OCI-LY1 (cell line): ENCODE data around the gene EYS.

Experiments
- H2AFZ ChIP-seq: fragments of 200-600 bp; sonication (generic), shearing (Covaris generic); 2 replicates; pipeline ENCODE4 v1.6.0; 2014; ENCODE audit warnings: antibody characterized with exemption, mild to moderate bottlenecking, low read length
- H3F3A ChIP-seq: fragments of 200-600 bp; sonication (generic), shearing (Covaris generic); 2 replicates; pipeline ENCODE4 v1.6.0; 2014; ENCODE audit warnings: mild to moderate bottlenecking, antibody characterized with exemption, low read length, moderate library complexity; ENCODE audit not compliant: insufficient read depth
- H3K27ac ChIP-seq: fragments of 200-600 bp; sonication (generic); 2 replicates; pipeline ENCODE4 v1.5.1; 2014; ENCODE audit warnings: low read length, mixed run types, mild to moderate bottlenecking, low read depth; ENCODE audit not compliant: poor library complexity, severe bottlenecking
- H3K27me3 ChIP-seq: fragments of 200-600 bp; sonication (generic); 2 replicates; pipeline ENCODE4 v1.6.0; 2014; ENCODE audit warnings: antibody characterized with exemption, mild to moderate bottlenecking, low read length, moderate library complexity; ENCODE audit not compliant: insufficient read depth
- H3K36me3 ChIP-seq: fragments of 200-600 bp; sonication (generic); 2 replicates; pipeline ENCODE4 v1.6.1; 2014; ENCODE audit warnings: mild to moderate bottlenecking, antibody characterized with exemption, low read length, moderate library complexity, mixed read lengths; ENCODE audit not compliant: insufficient read depth
- H3K4me1 ChIP-seq: fragments of 200-600 bp; sonication (generic); 2 replicates; pipeline ENCODE4 v1.5.1; 2014; ENCODE audit warnings: mild to moderate bottlenecking, low read length, moderate library complexity; ENCODE audit not compliant: insufficient read depth, severe bottlenecking
- H3K4me2 ChIP-seq: fragments of 200-600 bp; sonication (generic), shearing (Covaris generic); 2 replicates; pipeline ENCODE4 v1.6.1; 2014; ENCODE audit warnings: low read length
- H3K4me3 ChIP-seq: fragments of 200-600 bp; sonication (generic); 2 replicates; pipeline ENCODE4 v1.5.1; 2014; ENCODE audit warnings: low read length, low read depth, mild to moderate bottlenecking, mixed read lengths; ENCODE audit not compliant: poor library complexity, severe bottlenecking
- H3K79me2 ChIP-seq: fragments of 200-600 bp; shearing (Covaris generic); 2 replicates; pipeline ENCODE4 v1.6.1; 2016; ENCODE audit warnings: mixed run types, low read length, mixed read lengths; ENCODE audit not compliant: insufficient read depth
- H3K9ac ChIP-seq: fragments of 200-600 bp; sonication (generic), shearing (Covaris generic); 2 replicates; pipeline ENCODE4 v1.6.1; 2014; ENCODE audit warnings: mild to moderate bottlenecking, low read length, mixed read lengths
- H3K9me2 ChIP-seq: fragments of 200-600 bp; sonication (generic), shearing (Covaris generic); 2 replicates; pipeline ENCODE4 v1.6.1; 2014; ENCODE audit warnings: low read depth, mild to moderate bottlenecking, low read length, mixed read lengths
- H3K9me3 ChIP-seq: fragments of 200-600 bp; shearing (Covaris generic); 2 replicates; pipeline ENCODE4 v1.6.1; 2014; ENCODE audit warnings: low read length, mixed read lengths
- H4K20me1 ChIP-seq: fragments of 200-600 bp; sonication (generic), shearing (Covaris generic); 2 replicates; pipeline ENCODE4 v1.6.0; 2016; ENCODE audit warnings: mild to moderate bottlenecking, low read length; ENCODE audit not compliant: insufficient read depth
- EZH2 ChIP-seq: fragments of 200-600 bp; sonication (generic), shearing (Covaris generic); IDR thresholded peaks from 2 replicates; pipeline ENCODE4 v1.8.0; 2017; ENCODE audit warnings: borderline replicate concordance, mixed run types, mild to moderate bottlenecking, antibody characterized with exemption, low read length, moderate library complexity, mixed read lengths
- TF ChIP-seq, protein P1 (sequence below): fragments of 200-600 bp; sonication (generic), shearing (Covaris generic); IDR thresholded peaks from 2 replicates; pipeline ENCODE4 v1.5.1; 2017; ENCODE audit warnings: mild to moderate bottlenecking, antibody characterized with exemption, low read length, moderate library complexity, mixed read lengths

Gene EYS

DNA sequence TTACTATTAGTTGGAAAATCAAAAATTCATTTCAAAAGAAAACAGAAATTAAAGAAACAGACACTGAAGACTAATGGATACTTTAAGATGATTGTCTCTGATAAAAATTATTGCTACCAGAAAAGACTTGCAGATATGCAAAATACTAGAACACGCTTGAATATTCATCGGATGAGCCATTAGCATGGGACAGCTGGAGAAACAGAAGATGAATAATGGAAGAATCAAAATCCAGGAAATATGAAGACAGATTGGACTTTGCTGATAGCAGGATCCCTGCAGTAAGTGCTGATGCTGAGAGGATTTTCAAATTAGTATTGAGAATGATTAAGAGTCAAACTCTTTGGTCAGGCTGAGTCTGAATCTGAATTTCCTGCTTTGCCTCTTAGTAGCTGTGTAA, 169.4 kb downstream of the EYS start:
- H3K79me2 ChIP-seq = no peaks in the 10 kb centered on the region
- H3K36me3 ChIP-seq = no peaks in the 10 kb centered on the region
- TF ChIP-seq EZH2 = no peak
- TF ChIP-seq, protein P1, sequence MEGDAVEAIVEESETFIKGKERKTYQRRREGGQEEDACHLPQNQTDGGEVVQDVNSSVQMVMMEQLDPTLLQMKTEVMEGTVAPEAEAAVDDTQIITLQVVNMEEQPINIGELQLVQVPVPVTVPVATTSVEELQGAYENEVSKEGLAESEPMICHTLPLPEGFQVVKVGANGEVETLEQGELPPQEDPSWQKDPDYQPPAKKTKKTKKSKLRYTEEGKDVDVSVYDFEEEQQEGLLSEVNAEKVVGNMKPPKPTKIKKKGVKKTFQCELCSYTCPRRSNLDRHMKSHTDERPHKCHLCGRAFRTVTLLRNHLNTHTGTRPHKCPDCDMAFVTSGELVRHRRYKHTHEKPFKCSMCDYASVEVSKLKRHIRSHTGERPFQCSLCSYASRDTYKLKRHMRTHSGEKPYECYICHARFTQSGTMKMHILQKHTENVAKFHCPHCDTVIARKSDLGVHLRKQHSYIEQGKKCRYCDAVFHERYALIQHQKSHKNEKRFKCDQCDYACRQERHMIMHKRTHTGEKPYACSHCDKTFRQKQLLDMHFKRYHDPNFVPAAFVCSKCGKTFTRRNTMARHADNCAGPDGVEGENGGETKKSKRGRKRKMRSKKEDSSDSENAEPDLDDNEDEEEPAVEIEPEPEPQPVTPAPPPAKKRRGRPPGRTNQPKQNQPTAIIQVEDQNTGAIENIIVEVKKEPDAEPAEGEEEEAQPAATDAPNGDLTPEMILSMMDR = no peak
- H3K4me1 ChIP-seq = no peaks in the 10 kb centered on the region
- no peak overlapping the region for H3K27ac ChIP-seq
- H3K9me2 ChIP-seq = no peaks in the 10 kb centered on the region
- no peaks in the 10 kb centered on the region for H3K27me3 ChIP-seq
- H3K4me2 ChIP-seq = no peak overlapping the region
- no peaks in the 10 kb centered on the region for H3F3A ChIP-seq
- H2AFZ ChIP-seq = no peak overlapping the region
- no peaks in the 10 kb centered on the region for H4K20me1 ChIP-seq
- no peak overlapping the region for H3K9ac ChIP-seq
- H3K9me3 ChIP-seq = no peaks in the 10 kb centered on the region
- no peak overlapping the region for H3K4me3 ChIP-seq

DNA sequence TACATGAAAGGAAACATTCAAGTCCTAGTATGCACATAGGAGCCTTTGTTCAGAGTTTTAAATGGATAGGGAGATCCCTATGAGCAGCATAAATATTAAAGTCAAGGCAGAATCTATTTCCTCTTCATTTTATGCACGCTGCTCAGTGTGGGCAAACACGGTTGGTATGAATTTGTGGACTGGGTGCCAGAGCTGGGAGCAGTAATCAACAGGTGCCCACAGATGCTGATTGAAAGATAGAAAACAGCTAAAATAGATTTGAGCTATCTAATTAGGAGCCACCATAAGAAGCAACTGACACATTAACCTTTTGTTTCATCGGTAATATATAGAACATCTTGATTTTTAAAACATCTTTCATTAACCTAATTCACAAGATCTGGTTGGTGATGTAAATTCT, 175.5 kb downstream of the EYS start:
- H3K9me2 ChIP-seq = no peaks in the 10 kb centered on the region
- H3K9me3 ChIP-seq = no peaks in the 10 kb centered on the region
- H3K36me3 ChIP-seq = no peaks in the 10 kb centered on the region
- H2AFZ ChIP-seq = no peak overlapping the region
- H4K20me1 ChIP-seq = no peaks in the 10 kb centered on the region
- H3K4me3 ChIP-seq = no peak overlapping the region
- TF ChIP-seq, protein P1 = no peak
- TF ChIP-seq EZH2 = no peak
- H3K79me2 ChIP-seq = no peaks in the 10 kb centered on the region
- no peaks in the 10 kb centered on the region for H3F3A ChIP-seq
- no peak overlapping the region for H3K9ac ChIP-seq
- no peaks in the 10 kb centered on the region for H3K27me3 ChIP-seq
- no peak overlapping the region for H3K4me2 ChIP-seq
- H3K27ac ChIP-seq = no peak overlapping the region
- H3K4me1 ChIP-seq = no peaks in the 10 kb centered on the region

DNA sequence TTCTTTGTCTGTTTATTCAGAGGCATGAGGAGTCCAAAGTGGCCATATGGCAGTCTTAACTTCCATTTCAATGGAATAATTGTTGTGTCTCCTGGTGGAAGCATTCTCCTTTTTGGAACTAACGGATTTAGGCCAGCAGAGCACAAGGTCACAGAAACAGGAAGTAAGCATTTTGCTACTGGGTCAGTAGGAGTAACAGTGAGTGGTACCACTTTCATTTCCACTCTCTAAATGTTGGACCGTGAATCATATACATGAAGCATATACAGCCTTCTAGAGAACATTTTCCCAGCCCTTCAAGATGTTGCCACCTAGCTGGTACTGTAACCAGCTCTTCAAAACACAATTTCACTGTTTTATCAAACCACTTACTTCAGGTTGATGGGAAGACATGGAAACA, 182.8 kb downstream of the EYS start:
- H3K4me3 ChIP-seq = no peak overlapping the region
- no peaks in the 10 kb centered on the region for H3K79me2 ChIP-seq
- no peak overlapping the region for H3K9ac ChIP-seq
- no peaks in the 10 kb centered on the region for H3K27me3 ChIP-seq
- no peak overlapping the region for H3K4me2 ChIP-seq
- H4K20me1 ChIP-seq = no peaks in the 10 kb centered on the region
- H3K4me1 ChIP-seq = no peaks in the 10 kb centered on the region
- H2AFZ ChIP-seq = no peak overlapping the region
- H3F3A ChIP-seq = no peaks in the 10 kb centered on the region
- no peaks in the 10 kb centered on the region for H3K9me2 ChIP-seq
- H3K27ac ChIP-seq = no peak overlapping the region
- H3K9me3 ChIP-seq = no peaks in the 10 kb centered on the region
- TF ChIP-seq, protein P1 = no peak
- TF ChIP-seq EZH2 = no peak
- H3K36me3 ChIP-seq = no peaks in the 10 kb centered on the region
